HG03342 (cell line): ENCODE measurements around the gene MEAF6.
"Not testable (repeated sequence)": the region's sequence is repeated elsewhere in the genome, so short reads cannot be mapped to it uniquely, and the experiment has no call there.

Experiments
- ATAC-seq: cut with Tn5 transposase; IDR thresholded peaks from one replicate; pipeline ENCODE4 v1.9.1; 2021; ENCODE audit warnings: mild to moderate bottlenecking, moderate library complexity; ENCODE audit not compliant: unreplicated experiment

MEAF6 gene

DNA sequence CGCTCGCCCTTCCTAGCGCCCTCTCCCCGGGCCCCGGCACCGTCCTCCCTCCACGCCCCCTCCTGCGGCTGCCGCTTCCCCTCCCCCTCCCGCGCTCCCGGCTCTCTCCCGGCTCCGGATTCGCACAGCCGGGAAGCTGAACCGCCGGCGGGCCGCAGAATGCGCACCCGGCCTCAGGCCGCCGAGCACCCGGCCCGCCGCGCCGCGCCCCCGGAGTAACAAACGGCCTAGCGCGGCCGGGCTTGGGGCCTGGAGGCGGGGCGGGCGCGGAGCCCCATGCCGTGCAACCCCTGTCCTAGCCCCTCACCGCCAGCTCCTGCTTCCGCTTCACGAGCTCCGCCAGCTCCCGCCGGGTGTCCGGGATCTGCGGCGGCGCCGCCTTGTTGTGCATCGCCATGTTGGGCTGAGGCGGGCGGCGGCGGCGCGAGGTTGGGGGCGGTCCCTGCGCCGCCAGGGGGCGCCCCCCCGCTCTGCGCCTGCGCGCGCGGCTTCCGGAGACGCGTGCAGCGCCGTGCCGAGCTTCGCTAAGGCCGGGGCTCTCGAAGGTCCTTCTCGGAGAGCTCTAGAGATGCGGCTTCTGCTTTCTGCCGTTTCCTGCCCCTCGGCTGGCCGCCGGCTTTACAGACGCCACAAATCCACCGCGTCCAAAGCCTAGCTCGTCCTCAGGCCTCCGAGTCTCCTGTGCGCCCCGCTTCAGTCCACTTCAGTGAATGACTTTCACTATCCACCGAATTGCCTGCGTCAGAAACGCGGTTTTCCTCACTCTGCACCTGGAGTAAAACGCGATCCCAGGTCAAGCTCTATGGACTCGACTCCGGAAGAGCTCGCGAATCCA is at the start of gene MEAF6:
TSS of gene MEAF6 (minus strand) at position 417 of the 835 bp plus-strand sequence. CDS start at position 397, 20 bp downstream.
- ATAC-seq = peak; percentile 78

DNA sequence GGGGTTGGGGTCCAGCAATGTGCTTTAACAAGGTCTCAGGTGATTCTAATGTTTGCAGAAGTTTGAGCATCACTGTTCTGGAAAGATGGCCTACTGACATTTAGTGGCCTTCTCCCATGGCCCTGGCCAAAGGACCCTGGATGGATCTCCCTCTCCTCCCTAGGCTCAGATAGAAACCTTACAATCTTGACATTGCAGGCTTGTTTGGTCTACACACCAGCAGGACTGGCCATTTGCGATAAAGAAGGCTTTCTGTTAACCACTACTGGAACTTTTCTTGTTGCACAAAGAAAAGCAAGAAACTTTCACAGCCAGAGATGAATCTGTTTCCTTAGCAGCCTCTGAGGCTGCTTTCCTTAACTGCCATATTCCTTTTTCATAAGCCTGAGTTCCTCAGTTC is 48.4 kb upstream of the MEAF6 start:
- ATAC-seq = no peak

DNA sequence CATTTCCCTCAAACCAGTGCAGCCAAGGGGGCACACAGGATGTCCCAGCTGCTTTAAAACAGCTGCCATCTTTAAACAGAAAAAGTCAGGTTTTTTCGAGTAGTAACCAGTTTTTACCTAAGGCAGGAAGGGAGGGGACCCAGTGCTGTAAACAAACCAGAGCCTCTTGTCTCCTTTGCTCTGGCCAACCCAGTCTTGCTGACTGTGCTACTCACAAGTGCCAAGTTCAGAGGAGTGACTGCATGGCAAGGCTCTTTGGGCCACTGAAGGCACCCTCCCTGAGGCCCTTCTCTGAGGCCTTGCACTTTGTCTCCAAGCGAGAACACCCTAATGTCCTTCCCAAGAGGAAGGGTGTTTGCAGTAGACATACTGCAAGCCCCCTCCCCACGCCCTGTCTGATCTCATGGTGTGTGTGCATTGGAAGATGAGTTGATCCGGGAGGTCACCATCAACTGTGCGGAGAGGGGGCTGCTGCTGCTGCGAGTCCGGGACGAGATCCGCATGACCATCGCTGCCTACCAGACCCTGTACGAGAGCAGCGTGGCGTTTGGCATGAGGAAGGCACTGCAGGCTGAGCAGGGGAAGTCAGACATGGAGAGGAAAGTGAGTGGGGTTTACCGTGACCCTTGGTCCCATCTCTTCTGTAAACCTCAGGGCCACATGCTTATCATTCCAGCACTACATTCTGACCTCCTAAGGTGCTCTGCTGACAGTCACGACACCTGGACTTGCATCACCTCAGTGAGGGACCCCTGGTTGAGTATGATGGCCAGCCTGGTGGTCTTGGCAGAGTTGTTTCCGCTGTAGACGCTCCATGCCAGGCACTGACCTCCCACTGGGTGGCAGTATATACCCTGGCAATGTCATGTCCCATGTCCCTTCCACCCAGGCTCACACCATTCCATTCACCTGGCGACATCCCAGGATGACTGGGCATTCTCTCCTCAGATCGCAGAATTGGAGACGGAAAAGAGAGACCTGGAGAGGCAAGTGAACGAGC is 46.9 kb upstream of the MEAF6 start:
- ATAC-seq = no peak

DNA sequence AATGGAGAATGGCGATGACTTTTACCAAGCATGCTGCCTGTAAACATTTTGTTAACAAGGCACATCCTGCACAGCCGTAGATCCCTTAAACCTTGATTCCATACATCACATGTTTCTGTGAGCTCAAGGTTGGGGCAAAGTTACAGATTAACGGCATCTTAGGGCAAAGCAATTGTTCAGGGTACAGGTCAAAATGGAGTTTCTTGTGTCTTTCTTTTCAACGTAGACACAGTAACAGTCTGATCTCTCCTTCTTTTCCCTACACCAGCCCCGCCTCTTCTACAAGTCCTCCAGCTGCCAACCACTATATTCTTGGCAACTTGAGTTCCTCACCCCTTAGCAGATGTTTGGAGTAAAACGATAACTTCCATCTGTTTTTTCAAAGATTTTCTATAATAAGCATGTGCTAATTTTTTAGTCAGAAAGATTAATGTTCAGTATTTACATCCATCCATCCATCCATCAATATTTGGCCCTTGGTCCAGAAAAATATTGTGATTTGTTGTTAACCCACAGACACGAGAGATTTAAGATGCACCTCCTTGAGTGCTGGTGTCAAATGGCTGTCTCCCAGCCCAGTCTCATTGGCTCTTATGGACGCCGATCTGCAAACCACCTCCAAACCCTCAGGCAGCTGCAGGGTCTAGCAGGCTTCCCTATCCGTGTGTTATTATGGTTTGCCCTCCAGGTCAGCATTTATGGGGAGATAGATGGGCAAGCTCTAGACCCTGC is 46.0 kb upstream of the MEAF6 start:
- ATAC-seq = no peak

DNA sequence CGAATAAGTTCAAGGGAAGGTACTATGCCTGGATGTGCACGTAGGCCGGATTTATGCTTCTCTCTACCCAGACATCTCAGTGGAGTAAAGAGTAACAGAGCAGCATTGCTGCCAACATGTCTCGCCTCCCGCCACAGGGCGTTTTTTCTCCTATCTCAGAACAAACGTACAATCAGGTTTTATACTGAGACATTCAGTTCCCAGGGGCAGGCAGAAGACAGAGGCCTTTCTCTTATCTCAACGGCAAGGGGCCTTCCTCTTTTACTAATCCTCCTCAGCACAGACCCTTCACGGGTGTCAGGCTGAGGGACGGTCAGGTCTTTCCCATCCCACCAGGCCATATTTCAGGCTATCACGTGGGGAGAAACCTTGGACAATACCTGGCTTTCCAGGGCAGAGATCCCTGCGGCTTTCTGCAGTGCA is 45.4 kb upstream of the MEAF6 start:
- ATAC-seq = not testable (repeated sequence)

DNA sequence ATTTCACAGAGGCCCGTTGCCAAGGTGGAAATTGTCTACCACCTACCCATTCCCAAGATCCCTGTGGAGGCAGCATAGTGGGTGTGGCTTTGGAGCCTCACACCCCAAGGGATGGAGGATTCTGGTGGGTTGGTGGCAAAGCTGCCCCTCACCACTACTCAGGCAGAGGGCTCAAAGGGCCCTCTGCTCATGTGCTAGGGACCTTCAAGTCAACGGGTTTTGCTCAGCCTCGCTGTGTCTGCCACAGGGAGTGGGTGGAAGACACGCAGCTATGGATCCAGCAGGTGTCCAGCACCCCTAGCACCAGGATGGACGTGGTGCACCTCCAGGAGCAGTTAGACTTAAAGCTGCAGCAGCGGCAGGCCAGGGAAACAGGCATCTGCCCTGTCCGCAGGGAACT is 44.5 kb upstream of the MEAF6 start:
- ATAC-seq = no peak

DNA sequence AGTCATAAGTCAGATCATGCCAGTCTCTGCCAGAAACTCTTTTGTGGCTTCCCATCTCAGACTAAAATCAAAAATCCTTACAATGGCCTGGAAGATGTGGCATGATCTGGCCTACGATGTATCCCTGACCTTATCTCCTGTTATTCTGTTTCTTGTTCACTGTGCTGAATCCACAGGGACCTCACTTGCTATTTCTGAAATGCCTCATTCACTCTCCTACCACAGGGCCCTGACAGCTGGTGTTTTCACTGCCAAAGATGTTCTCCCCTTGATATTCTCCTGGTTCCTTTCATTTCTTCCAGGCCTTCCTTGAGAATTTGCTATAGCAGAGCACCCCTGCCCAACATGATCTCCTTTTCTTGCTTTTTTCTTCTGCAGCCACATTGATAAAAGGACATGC is 43.8 kb upstream of the MEAF6 start:
- ATAC-seq = no peak

DNA sequence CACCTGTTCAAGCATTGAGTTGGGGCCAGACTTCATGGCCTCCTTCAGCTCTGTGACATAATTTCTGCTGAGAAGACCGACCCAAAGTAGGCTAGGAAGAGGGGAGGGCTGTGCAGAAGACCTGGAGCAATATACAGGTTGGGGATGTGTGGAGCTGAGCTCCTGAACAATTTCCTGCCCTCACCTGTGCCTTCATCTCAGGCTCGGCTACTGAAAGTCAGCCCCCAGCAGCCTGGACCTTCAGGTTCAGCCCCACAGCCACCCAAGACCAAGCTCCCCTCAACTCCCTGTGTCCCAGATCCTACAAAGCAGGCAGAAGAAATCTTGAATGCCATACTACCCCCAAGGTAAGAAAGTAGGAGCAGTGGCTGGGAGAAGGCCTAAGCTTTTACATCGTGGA is 42.8 kb upstream of the MEAF6 start:
- no peak for ATAC-seq

DNA sequence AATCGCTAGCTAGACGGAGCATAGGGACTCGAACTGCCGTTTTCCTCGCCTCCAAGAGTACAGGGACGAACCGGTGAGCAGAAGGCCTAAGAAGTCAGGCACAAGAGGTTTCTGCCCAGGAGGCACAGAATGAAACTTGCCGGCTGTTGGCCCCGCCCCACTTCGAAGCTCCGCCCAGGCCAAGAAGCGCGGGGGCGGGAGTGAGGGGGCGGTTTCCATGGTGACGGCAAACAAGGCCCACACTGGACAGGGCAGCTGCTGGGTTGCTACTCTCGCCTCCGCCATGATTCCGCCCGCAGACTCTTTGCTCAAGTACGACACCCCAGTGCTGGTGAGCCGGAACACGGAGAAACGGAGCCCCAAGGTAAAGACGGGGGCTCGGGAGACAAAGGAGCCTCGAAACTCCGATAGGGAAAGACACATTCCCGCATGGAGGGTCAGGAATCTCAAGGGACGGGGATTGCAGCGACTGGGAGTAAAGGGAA is 42.2 kb upstream of the MEAF6 start, which contains the start of gene DNALI1:
TSS of gene DNALI1 (plus strand) at position 229 of the 485 bp plus-strand sequence. CDS start at position 284, 55 bp downstream.
- no peak for ATAC-seq

DNA sequence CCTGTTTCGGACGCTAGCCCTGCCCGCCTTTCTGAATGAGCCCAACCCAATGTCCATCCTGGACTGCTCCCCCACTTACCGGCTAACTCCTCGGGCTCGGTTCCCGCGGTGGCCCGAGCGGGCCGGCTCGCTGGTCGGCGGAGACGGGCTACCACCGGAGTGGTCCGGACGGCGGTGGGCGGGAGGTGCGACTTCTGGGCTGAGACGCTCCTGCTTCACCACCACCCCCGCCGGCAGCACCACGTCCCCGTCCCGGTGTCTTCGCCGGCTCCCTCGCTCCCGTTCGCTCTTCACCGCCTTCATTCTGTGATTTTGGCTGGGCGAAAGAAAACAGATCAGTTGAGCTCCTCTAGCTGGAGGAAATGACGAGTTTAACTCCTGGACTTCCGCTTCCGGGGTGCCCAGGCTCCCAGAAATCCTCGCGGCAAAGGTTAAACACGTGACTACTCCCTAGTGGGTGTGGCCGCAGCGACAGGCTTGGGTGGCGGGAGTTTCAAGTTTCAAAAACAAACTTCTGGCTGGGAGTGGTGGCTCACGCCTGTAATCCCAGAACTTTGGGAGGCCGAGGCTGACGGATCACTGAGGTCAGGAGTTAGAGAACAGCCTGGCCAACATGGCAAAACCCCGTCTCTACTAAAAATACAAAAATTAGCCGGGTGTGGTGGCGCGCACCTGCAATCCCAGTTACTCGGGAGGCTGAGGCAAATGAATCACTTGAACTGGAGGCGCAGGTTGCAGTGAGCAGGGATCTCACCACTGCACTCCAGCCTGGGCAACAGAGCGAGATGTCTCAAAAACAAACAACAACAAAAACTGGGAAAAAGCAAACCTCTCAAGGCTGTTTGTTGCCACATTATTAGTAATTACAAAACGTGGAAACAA is 39.6 kb upstream of the MEAF6 start, which contains the start of gene SNIP1:
TSS of gene SNIP1 (minus strand) at position 367 of the 882 bp plus-strand sequence. CDS start at position 303, 64 bp downstream.
- ATAC-seq = peak; percentile 91

DNA sequence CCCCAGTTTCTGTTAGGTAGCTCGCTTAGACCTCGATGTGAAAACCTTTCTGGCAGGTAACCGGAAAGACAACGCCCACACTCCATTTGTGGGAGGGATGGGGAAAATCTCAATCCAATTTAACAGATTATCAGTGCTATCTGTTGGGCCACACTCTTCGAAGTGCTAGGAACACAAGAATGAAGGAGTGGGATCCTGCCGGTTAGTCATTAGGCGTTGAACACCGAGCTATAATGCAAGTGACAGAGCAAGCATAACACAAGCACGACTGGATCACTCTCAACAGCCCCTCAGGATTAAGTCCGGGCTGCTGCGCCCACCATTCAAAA is 39.0 kb upstream of the MEAF6 start:
- no peak for ATAC-seq

DNA sequence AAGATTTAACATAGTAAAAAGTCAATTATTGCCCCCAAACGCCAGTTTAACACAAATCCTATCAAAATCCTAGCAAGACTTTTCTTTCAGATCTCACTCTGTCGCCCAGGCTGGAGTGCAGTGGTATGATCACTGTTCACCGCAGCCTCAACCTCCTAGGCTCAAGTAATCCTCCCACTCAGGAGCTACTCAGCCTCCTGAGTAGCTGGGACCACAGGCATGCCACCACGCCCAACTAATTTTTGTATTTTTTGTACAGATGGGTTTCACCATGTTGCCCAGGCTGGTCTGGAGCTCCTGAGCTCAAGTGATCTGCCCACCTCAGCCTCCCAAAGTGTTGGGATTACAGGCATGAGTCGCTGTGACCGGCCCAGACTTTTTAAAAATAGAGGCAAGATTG is 34.8 kb upstream of the MEAF6 start:
- ATAC-seq = no peak

DNA sequence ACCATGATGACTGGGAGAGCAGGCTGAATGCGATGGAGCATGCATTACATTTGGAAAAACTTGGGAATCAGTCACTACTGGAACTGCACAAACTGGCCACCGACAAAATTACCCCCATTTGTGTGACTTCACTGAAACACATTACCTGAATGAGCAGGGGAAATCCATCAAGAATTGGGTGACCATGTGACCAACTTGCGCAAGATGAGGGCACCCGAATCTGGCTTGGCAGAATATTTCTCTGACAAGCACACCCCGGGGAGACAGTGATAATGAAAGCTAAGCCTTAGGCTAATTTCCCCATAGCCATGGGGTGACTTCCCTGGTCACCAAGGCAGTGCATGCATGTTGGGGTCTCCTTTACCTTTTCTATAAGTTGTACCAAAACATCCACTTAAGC is 30.5 kb upstream of the MEAF6 start:
- ATAC-seq = no peak

DNA sequence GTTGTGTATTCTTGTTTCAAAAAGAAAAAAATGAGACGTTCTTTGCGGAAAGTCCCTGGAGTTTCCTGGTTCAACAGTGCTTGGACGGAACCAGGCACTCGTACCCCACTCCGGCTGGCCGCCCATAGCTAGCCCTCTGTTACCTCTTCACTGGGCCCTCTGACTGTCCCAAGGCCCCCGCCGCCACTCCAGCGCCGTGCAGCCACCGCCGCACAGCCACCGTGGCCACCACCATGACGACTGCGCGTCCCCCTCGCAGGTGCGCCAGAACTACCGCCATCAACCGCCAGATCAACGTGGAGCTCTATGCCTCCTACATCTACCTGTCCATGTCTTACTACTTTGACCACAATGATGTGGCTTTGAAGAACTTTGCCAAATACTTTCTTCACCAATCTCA is 30.0 kb upstream of the MEAF6 start:
- ATAC-seq = no peak

DNA sequence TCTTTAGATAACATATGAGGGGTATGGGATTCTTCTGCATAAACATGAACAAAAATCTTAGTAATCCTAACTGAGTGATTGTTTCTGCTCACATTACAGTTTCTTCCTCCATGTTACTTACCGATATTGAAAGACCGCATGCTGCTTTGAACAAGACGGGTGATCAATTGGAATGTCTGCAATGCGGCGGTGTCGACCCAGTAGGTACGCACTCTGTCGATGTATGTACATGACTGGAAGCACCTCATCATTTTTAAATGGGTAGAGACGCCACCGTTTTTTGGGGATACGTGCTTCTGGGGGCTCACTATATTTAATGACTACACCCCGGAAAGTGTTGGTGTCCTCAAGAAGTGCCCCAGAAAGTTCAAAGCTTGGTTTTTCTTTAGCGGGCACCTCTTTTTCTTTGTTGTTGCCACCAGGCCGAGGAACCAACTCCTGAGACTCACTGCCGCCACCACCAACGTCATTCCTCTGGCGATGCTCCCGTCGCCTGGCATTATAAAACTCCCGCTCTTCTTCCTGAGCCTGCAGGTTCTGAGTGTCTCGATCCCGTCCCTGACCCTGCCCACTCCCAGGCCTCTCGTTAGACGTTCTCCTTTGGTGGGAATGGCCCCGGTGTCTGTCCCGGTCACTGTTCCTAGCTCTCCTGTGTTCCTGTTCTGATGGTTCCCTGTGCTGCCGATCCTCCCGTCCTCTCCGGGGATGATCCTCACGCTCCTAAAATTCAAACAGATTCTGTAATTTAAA is 25.6 kb upstream of the MEAF6 start:
- ATAC-seq = no peak

DNA sequence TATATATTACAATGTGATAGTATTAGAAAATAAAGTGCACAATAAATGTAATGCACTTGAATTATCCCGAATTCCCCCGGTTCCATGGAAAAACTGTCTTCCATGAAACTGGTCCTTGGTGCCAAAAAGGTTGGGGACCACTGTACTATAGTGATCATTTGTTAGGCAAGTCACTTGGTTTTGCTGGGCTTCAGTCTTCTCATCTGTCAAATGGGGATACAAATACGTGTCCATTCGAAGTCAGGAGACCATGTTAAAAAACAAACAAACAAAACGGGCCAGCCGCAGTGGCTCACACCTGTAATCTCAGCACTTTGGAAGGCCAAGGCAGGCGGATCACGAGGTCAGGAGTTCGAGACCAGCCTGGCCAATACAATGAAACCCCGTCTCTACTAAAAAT is 24.6 kb upstream of the MEAF6 start:
- ATAC-seq = not testable (repeated sequence)

DNA sequence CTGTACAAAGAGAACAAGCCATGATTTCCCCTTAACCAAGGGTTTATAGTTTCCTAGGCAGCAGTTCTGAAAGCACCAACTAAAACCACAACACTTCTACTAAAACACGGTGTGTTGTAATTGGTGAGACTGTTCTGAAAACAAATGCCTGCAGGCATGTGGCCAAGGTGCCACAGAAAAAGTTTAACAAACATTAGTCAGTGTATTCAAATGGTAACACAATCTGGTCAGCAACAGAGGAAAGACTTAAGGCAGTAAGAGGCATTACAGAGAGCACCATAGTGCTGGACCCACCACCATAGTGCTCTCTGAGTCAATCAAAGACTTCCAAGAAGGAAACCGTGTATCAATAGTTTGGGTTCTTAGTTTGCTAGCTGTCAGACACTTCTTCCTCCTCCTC is 22.8 kb upstream of the MEAF6 start:
- ATAC-seq = no peak

DNA sequence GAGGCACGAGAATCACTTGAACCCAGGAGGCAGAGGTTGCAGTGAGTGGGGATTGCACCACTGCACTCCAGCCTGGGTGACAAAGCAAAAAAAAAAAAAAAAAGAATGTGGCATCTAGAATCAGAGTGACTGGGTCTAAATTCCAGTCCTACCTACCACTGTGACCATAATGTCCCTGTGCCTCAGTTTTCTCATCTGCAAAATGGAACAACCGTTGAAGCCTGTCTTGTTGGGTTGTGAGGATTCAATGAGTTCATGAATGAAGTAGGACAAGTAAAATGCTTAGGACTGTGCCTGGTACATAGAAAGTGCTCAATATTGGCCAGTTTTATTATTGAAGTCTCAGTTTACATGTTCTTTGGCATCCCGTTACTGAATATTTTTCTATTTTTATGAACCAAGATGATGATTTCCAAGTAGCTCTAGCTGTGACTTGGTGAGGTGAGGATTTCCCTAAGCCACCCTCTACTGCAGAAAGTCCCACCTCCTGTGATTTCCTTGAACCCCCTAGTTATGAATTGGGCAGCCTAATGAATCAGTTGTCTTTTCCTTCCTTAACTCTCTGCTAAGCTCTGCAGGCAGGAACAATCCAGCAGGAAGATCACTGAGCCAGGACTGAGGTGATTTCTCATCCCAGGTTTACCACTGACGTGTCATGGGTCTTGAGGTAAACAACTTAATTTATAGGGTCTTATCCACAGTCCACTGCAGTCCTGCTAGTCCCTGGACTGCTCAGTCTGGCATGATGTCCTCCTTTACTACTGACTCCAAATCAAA is 18.9 kb upstream of the MEAF6 start:
- no peak for ATAC-seq
